GM12874 (cell line): ENCODE results near the gene RARB.
A peak's percentile ranks its signal among the peaks of the same experiment; 100 is the strongest.

ENCODE experiments used
- CTCF ChIP-seq: IDR thresholded peaks from 2 replicates; pipeline ENCODE4 v1.5.1; 2011; ENCODE audit warnings: low read depth, mild to moderate bottlenecking, control low read depth, low read length, moderate library complexity; ENCODE audit not compliant: insufficient read depth

The RARB gene

GRCh38 chr3:25441234-25441856, 13.3 kb downstream of the RARB start:
- peak; percentile 83 for TF ChIP-seq CTCF

GRCh38 chr3:25442486-25442885, 14.4 kb downstream of the RARB start:
- TF ChIP-seq CTCF, result no peak

- no peak for TF ChIP-seq CTCF
Measured at GRCh38 chr3:25444273-25444672, 16.2 kb downstream of the RARB start.

GRCh38 chr3:25445731-25446130, 17.7 kb downstream of the RARB start:
- TF ChIP-seq CTCF, result no peak

- no peak for TF ChIP-seq CTCF
Measured at GRCh38 chr3:25447285-25447684, 19.2 kb downstream of the RARB start.

GRCh38 chr3:25447925-25448324, 19.9 kb downstream of the RARB start:
- TF ChIP-seq CTCF, result no peak

GRCh38 chr3:25448750-25449692, 21.0 kb downstream of the RARB start:
- no peak for TF ChIP-seq CTCF
